Heart left ventricle (tissue), 16 donors: Measurements from ENCODE around the gene TIMM8A. TPM values are rescaled to one million over a fixed set of nuclear protein-coding genes. Genes with fewer than 3 reads are reported as not detected.
A peak's percentile ranks its signal among the peaks of the same experiment; 100 is the strongest.

Source experiments
- ATAC-seq, 4 donors: fragments of 200-7000 bp; cut with Tn5 transposase; one replicate each; pipeline ENCODE4 v1.9.1; 2020 to 2022; ENCODE audit warnings: moderate library complexity in 4 of 4, mild to moderate bottlenecking in 3 of 4, moderate number of reproducible peaks in 1 of 4
- DNase-seq, 5 donors: peaks; one replicate each; pipeline ENCODE4 v3.0.0-alpha.2; 2020
- H3K27ac ChIP-seq, 12 donors: fragments of 200-600 bp; sonication (generic) in 4 of 12; one replicate each; pipeline versions ENCODE4 v1.5.0 to v1.8.0; 2016 to 2022; ENCODE audit warnings: mild to moderate bottlenecking in 2 of 12
- H3K27me3 ChIP-seq, 9 donors: fragments of 200-600 bp; sonication (generic) in 2 of 9; one replicate each; pipeline versions ENCODE4 v1.5.1 to v1.8.0; 2016 to 2022; ENCODE audit warnings: mild to moderate bottlenecking in 3 of 9
- H3K36me3 ChIP-seq, 9 donors: fragments of 200-600 bp; sonication (generic) in 2 of 9; one replicate each; pipeline versions ENCODE4 v1.5.0 to v1.8.0; 2018 to 2022; ENCODE audit warnings: mild to moderate bottlenecking in 2 of 9
- H3K4me1 ChIP-seq, 12 donors: fragments of 200-600 bp; sonication (generic) in 4 of 12; one replicate each; pipeline versions ENCODE4 v1.5.0 to v1.8.0; 2016 to 2022; ENCODE audit warnings: mild to moderate bottlenecking in 3 of 12
- H3K4me3 ChIP-seq, 12 donors: fragments of 200-600 bp; sonication (generic) in 4 of 12; one replicate each; pipeline versions ENCODE4 v1.5.0 to v1.8.0; 2017 to 2022; ENCODE audit warnings: mild to moderate bottlenecking in 9 of 12, moderate library complexity in 4 of 12
- H3K9me3 ChIP-seq, 12 donors: fragments of 200-600 bp; sonication (generic) in 4 of 12; one replicate each; pipeline versions ENCODE4 v1.5.0 to v1.8.0; 2016 to 2022; ENCODE audit warnings: mild to moderate bottlenecking in 1 of 12
- CTCF ChIP-seq, 12 donors: fragments of 200-600 bp; sonication (generic) in 4 of 12; IDR thresholded peaks; one replicate each; pipeline versions ENCODE4 v1.5.0 to v1.8.0; 2018 to 2022; ENCODE audit warnings: antibody characterized with exemption in 12 of 12, mild to moderate bottlenecking in 5 of 12
- POLR2A ChIP-seq, 2 donors: fragments of 450-650 bp; IDR thresholded peaks; one replicate each; pipeline ENCODE4 v1.6.1; 2017; ENCODE audit warnings: antibody characterized with exemption in 2 of 2, mild to moderate bottlenecking in 2 of 2, moderate library complexity in 2 of 2
- WGBS, 4 donors: extraction: QIAGEN DNeasy Blood & Tissue Kit in 2 of 4; methylation state at CpG; one replicate each; pipeline versions ENCODE4 v1.1.5 to v1.1.7; 2013 to 2018; 5-methylcytosine and 5-hydroxymethylcytosine counted together
- intact Hi-C, 10 donors: fragments of 100-400 bp; cut with DNase I; formaldehyde crosslinking; loops; one replicate each; pipeline versions ENCODE4 v1.11.1 to v1.14.2; 2022
- polyA plus RNA-seq, 2 donors: library from polyadenylated mRNA; stranded (reverse); fragments of 200-250 nt; gene quantifications; one replicate each; pipeline ENCODE4 v1.2.3, GENCODE V29; 2013
- total RNA-seq, 9 donors: library from RNA; depleted of rRNA in 2 of 9; stranded (reverse); fragments of >200 nt in 2 of 9; fragmentation: NEBNext Ultra II Directional in 3 of 9; extraction: Animal tissue kit (Norgen Biotek cat#: 25700) in 3 of 9; gene quantifications; one replicate each; pipeline versions ENCODE4 v1.1.0 to v1.2.4, GENCODE V29; 2016 to 2023
- donor health status: ischemic (EF 13 %, LVEDD 7.1; RV severe dilation, severe dysfunction).
- donor health status: healthy with polysubstance abuse.
- donor health status: DM: no; HTN: yes; CAD: no.
- donor health status: DM: no; HTN: no; CAD: no.
- donor health status: ischemic (EF 25% LVEDD 6.9; RV normal size, moderate dysfunction).
- donor health status: ischemic (EF 25% LVEDD 5.7; RV mildly dilated, moderate dysfunction).
- donor health status: healthy.
- donor health status: DM: yes; HTN: yes; CAD: no.
- donor health status: ischemic (EF 35%, LVEDD 5.7; RV mildly dilated, moderate dysfunction).
- donor health status: nonischemic (EF 11% LVEDD 7.7; RV severe dilation, severe dysfunction).
- donor health status: DM: yes; HTN: yes; CAD: no.
- donor health status: PGD.
- donor health status: ischemic (EF 29% LVEDD 5.4; RV normal size, mild dysfunction).
- donor health status: nonischemic (EF 23%, LVEDD 6.1; RV moderate dilation, normal function).

The TIMM8A gene
- total and polyA plus RNA-seq, 11 donors = 2.9 to 29.4 (median 17.5) TPM

- WGBS, 4 donors = 84 to 92% (median 89%) methylated on average over 11 of the region's 11 CpGs
- peaks cover 0 to 11% (median 0%) of the 10 kb centered on the region in 12 donors for H3K4me1 ChIP-seq
- intact Hi-C loops = no loop called here
- DNase-seq = no peak
- TF ChIP-seq POLR2A (IDR thresholded peaks at IDR 0.05) = no peak
- TF ChIP-seq CTCF (IDR thresholded peaks at IDR 0.05) = no peak
- no peak overlapping the region for H3K4me3 ChIP-seq
- no peaks in the 10 kb centered on the region for H3K9me3 ChIP-seq
- H3K36me3 ChIP-seq = peaks cover 0 to 47% (median 25%) of the 10 kb centered on the region in 9 donors
- ATAC-seq = no peak
- no peak overlapping the region for H3K27ac ChIP-seq
- H3K27me3 ChIP-seq = no peaks in the 10 kb centered on the region
These were observed 45.2 kb upstream of the TIMM8A start for GRCh38 chrX:101393530-101394305.

DNA sequence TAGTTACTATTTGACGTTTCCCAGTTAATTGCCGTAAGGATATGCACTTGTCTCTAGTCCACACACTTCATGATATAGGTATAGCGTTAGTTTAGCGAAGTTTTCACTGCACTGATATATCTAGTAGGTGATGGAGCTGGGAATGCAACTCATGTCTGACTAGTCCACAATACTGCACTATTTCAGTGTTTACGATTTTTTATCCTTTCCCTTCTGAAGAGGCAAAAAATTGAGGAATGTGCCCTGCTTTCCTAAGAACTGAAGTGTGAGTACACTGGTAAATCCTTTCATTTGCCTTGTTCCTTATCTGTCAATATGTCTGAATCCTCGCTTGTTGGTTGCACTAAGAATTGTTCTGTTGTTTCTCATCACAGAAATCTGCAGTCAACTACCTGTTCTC lies 43.3 kb upstream of the TIMM8A start:
- peaks cover 0 to 44% (median 25%) of the 10 kb centered on the region in 9 donors for H3K36me3 ChIP-seq
- no peaks in the 10 kb centered on the region for H3K9me3 ChIP-seq
- no peaks in the 10 kb centered on the region for H3K27me3 ChIP-seq
- H3K4me3 ChIP-seq = peak overlapping the region in 10 of 12 donors; percentile 35 to 91 (median 65)
- no peak for DNase-seq
- TF ChIP-seq POLR2A (IDR thresholded peaks at IDR 0.05) (no peak), CTCF (IDR thresholded peaks at IDR 0.05) (no peak)
- H3K27ac ChIP-seq = peak overlapping the region in 2 of 12 donors; percentile 63 to 79
- no peak for ATAC-seq
- intact Hi-C loops = no loop called here
- 36 to 71% (median 52%) methylated on average over 6 of the region's 6 CpGs for WGBS, 4 donors
- peaks cover 0 to 11% (median 0%) of the 10 kb centered on the region in 12 donors for H3K4me1 ChIP-seq

DNA sequence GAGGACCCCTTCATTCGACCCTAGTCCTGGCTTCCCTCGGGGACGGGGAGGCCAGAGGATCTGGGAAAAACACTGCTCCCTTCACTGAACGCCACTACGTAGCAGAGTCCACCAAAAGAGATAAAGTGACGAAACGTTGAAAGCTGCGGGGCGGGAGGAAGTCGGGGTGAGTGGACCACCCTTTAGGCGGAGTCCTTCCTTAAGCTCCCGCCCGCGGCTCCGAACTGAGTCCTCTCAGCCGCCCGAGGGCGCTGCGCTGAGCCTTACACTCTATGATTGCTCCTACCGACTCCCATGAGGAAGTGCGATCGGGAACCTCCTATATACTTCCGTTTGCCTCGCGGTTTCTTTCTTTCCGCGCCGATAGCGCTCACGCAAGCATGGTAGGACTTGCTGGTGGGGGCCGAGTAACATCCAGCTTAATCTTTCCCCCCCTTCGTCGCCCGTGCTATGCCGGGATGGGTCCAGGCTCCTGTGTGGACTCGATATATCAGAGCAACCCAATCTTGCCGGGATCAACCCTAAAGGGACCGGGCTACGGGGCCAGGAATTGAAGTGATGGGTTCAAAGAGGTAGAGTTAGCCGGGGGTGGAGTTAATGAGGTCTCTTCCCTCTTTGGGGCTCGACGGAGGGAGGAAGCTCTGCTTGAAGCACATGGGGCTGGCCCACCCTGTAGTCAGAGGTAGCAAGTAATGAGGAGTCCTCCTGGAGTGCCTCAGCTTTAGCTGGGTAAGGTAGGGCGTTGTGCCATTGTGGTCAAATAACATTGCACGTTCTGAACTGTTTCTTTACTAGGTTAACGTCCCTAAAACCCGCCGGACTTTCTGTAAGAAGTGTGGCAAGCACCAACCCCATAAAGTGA lies 42.4 kb upstream of the TIMM8A start, which contains the start of gene RPL36A:
Gene RPL36A, plus strand, starts transcription at position 348 of the 862 bp plus-strand sequence. Its CDS starts 33 bp downstream, at position 381.
- Histone ChIP-seq H3K27ac (peak within 1 kb of the TSS in 10 of 12 donors; percentile 46 to 79 (median 69)), H3K27me3 (no peaks in the 10 kb centered on the region), H3K36me3 (peaks cover 0 to 35% (median 21%) of the 10 kb centered on the region in 9 donors), H3K4me3 (peak within 1 kb of the TSS; percentile 17 to 91 (median 62)), H3K9me3 (no peaks in the 10 kb centered on the region), H3K4me1 (peaks cover 0 to 11% (median 0%) of the 10 kb centered on the region in 12 donors)
- peak in 1 of 2 donors; percentile 75 for TF ChIP-seq POLR2A (IDR thresholded peaks at IDR 0.05)
- peak; percentile 45 to 88 (median 62) for TF ChIP-seq CTCF (IDR thresholded peaks at IDR 0.05)
- 0 to 48% (median 20%) methylated on average over 47 of the region's 47 CpGs for WGBS, 4 donors
- DNase-seq = peak; percentile 82 to 91 (median 84)
- peak; percentile 97 to 100 (median 98) for ATAC-seq
- intact Hi-C loops = no loop called here

- Histone ChIP-seq H3K27ac (no peak overlapping the region), H3K36me3 (peaks cover 0 to 18% (median 11%) of the 10 kb centered on the region in 9 donors), H3K4me3 (no peak overlapping the region), H3K9me3 (no peaks in the 10 kb centered on the region), H3K27me3 (no peaks in the 10 kb centered on the region), H3K4me1 (peaks cover 0 to 11% (median 0%) of the 10 kb centered on the region in 12 donors)
- DNase-seq (no peak), ATAC-seq (no peak)
- intact Hi-C loops = no loop called here
- WGBS, 4 donors = 82 to 95% (median 89%) methylated on average over 3 of the region's 3 CpGs
- no peak for TF ChIP-seq CTCF (IDR thresholded peaks at IDR 0.05)
- no peak for TF ChIP-seq POLR2A (IDR thresholded peaks at IDR 0.05)
These were observed 40.1 kb upstream of the TIMM8A start for GRCh38 chrX:101388604-101389003.
